GM21526 (cell line): ENCODE data around the gene TRIB2.

Experiments used
- ATAC-seq: cut with Tn5 transposase; IDR thresholded peaks from one replicate; pipeline ENCODE4 v1.9.1; 2021; ENCODE audit warnings: moderate library complexity; ENCODE audit not compliant: unreplicated experiment, low FRiP score

Gene TRIB2

DNA sequence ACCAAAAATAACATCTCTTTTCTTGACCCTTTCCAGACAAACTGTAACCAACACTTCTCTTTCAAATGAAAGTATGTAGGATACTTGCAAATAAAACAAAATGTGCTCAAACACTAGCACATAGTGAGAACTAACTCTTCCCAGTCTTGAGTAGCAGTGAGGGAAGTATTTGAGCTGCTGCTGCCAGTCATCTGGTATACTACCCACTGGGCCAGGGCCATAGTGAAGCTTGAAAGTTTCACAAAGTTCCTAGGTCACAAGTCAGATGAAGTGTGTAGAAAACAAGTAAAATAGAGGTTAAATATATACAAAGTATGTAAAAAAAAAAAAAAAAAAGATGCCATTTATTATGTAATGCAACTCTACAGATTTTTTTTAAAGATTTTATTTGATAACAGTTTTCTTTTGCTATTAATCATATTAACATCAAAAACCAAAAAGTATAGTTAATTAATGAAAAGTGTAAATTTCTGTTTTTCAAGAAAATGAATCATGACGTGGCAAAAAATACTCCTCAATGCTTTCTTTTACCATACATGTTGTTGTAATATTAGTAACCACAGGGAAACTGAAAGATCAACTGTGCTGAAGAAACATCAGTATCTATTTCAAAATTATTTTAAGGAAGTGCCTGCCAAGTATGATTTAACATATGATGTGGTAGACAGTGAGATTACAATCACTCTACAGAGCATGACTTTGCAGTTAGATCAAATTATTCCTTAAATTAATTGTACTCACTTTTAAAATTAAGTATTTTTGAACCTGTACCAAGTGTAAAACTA, 21.6 kb upstream of the TRIB2 start:
- peak; percentile 90 for ATAC-seq

DNA sequence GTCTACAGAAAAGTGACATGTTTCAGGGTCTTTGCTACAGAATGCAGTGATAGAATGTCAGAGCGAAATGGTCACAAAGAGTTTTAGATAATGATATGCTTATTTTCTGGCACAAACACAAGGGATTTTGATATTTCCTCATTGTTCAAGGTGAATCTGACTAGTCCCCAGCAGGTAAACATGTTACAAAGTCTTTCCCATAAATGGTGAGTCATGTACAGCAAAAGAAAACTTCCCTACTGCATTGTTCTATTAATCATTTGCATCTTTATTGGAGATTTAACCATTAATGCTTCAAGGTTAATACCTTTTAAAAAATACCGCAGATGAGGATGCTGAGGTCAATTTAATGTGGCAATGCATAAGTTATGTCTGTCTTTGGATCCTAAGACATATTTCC, 19.1 kb upstream of the TRIB2 start:
- ATAC-seq = no peak

DNA sequence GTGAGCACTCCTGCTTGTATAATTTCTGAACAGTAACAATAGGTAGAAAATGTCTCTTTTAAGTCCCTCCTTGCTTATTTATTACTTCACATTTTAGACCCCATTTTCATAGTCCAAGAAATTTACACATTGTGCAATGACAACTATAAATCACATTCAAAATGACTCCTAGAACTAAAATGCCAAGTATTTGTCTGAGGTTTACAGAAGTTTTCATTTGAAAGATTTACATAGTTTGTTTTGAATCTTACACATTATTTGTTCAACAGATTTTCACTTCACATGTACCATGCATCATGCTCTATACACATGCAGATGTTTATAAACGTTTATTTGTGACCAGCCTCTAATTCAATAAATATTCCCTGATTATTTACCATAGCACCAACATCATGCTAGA, 15.7 kb upstream of the TRIB2 start:
- no peak for ATAC-seq

DNA sequence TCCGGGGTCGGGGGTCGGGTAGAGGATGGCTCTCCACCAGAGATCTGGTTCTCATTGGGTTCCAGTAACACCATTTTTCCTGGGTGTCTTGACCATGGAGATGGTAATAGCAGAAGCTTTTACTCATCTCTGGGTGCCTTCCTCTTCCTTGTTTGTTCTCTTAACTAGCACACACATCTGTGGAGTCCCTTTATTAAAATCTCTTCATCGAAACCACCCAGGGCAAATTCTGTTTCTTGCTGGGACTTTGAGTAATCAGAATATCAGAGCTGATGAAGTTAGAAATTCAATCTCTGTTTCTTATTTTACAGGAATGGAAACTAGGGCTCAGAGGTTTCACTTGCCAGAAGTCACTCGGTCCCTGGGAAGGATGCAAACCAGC, 15.0 kb upstream of the TRIB2 start:
- no peak for ATAC-seq

DNA sequence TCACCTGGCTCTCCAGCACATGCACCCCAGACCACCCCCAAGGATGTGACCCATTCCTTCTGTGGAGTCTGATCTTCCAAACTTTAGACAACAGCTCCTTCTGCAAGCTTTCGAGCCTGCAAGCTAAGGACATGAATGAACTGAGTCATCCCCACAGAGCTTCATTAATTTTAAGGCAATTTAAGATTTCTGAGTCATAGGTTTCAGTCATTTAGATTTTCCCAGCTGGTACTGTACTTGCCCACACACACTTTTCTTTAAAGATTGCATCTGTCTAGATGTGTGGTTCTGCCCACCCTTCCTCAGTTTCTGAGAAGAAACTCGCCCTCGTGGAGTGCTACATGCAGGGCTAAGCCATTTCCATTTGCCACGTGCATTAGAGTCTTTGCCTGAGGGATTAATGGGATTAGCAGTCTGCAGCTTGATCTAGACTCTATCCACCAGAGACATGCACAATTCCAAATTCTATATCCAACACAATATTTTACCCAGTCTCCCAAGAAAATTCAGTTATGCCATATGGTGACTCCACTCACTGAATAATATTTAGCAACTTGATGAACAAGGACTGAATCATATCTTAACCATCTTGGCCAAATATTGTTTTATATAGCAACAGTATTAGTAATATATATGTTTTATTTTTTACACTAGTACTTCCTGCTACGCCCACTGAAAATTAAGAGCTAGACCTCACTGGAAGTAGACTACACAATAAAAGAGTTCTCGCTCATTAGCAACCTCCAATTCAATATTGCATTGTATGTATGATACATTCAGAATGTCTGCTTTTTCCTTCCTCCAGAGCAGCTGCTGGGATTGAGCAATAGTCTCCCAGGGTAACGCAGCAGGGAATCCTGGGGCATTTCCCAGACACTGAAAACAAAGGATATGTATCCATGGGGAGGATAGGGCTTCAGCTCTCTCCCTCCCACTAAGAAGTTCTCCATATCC, 14.3 kb upstream of the TRIB2 start:
- ATAC-seq = no peak

DNA sequence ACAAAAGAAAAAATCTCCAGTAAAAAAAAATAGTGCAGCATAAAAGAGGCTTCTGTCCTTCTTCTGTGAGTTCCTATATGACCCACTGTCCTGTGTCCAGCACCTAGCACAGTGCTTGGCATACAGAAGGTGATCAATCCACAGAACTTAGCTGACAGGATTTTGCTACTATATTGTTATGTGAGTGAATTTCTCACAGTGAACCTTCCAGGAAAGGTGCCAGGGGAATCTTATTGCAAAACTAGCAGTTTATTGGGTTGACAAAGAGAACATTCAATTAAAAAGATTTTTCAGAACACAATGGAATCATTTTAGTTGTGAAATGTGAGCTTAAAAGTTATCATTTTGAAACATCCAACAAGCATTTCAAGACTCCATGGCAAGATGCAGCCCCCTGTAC, 12.4 kb upstream of the TRIB2 start:
- no peak for ATAC-seq

DNA sequence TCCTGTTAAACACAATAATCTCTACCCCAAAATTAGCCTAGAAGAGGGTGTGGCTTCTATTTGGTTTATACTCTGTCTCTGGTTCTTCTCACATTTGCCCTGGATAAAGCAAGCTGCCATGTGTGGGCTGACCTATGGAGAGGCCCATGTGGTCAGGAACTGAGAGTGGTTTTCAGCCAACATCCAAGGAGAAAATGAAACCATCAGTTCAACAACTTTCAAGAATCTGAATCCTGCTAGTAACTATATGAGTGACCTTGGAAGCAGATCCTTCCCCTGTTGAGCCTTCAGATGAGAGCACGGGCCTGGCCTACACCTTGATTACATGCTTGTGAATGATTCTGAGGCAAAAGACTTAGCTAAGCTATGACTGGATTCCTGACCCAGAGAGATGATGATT, 11.5 kb upstream of the TRIB2 start:
- ATAC-seq = no peak

DNA sequence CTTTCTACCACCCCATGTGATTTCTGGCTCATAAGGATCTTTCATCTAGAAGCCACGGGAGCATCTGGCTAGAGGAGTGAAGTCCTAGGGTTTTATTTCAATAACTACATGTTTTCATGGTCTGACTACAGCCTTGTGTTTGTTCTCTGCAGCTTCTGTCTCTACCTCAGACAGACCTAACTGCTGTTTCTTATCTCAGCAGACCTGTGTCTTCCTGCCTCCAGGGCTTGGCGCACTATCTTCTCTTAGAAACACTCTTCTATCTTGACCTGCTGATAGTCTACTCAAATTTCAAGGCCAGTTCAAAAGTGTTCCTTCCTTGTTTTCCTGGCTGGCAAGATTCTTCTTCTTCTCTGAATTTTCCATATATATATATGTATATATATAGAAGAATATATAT, 11.0 kb upstream of the TRIB2 start:
- no peak for ATAC-seq

DNA sequence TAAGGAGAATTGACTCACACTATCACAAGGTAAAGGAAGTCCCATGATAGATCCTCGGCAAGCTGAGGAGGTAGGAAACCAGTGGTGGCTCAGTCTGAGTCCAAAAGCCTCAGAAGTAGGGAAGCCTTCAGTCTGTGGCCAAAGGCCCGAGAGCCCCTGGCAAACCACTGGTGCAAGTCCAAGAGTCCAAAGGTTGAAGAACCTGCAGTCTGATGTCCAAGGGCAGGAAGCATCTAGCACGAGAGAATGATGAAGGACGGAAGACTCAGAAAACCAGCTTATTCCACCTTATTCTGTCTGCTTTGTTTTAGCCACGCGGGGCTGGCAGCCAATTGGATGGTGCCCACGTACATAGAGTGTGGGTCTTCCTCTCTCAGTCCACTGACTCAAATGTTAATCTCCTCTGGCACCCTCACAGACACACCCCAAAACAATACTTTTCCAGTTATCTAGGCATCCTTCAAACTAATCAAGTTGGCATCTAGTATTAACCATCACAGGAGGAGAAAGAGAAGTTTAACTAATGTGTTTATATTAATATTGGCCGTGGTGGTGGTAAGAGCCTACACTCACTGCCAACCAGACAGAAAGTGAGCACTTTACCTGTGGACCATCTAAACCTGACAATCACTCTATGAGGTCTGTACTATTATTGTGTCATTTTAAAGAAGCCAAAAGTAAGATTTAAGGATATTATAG, 8.1 kb upstream of the TRIB2 start:
- no peak for ATAC-seq

DNA sequence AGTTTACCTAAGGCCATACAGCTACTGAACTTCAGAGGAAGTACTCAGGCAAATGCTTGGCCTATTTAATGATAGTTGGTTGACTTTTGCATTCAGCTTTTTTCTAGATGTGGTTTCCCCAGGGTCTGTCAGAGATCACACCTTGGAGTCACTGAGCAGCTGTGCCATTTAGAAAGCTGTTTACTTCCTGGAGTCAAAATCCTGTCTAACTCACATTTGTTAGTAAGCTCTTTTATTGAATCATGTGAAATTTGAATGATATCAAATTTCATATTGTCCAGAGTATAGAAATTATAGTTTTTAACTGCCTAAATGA, 7.6 kb upstream of the TRIB2 start:
- ATAC-seq = no peak

DNA sequence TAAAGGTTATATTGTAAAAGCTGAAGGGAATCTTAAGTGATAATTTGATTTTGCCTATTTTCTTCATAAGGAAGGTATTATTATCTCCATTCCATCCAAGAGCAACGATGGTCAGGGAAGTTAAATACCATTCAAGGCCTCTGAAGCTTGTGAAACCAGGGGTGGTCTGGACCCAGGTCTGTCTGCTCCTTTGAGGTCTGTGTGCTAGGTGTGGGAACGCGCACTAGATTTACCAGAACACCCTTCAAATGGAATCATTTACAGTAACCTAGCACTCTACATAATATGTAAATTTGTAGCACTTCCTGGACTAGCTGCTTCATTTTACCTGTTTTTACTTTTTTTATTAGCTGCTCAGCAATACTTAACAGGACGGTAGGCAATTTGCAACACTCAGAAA, 6.4 kb upstream of the TRIB2 start:
- ATAC-seq = no peak

DNA sequence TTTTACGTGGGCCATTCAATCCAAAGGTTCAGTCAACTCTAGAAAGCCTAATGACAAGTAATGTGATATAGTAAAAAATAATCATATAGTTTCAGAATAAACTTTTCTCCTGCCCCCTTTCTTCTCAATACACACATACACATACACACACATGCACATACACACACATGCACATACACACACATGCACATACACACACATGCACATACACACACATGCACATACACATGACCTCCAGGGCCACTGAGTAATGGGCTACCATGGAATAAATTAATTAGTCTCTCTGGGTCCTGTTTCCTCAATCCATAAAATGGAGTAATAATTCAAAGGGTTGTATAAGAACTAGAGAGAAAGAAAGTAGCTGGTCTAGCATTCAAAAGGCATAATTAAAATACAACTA, 5.4 kb upstream of the TRIB2 start:
- no peak for ATAC-seq

DNA sequence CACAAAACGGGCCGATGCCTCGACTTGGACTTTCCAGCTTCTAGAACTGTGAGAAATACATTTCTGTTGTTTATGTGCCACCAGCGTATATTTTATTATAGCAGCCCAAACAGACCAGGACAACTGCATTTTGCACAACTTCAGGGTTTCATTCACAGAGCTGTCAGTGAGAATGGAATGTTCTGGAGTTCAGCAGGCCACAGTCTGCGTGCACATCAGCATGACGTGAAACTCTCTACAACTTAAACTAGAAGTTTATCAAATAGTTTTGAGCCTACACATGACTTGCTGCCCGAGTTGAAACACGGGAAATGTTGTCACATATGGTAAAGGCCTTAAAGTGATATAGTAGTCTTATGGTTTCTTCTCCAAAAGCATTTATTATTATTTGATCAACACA, 3.9 kb upstream of the TRIB2 start:
- no peak for ATAC-seq

DNA sequence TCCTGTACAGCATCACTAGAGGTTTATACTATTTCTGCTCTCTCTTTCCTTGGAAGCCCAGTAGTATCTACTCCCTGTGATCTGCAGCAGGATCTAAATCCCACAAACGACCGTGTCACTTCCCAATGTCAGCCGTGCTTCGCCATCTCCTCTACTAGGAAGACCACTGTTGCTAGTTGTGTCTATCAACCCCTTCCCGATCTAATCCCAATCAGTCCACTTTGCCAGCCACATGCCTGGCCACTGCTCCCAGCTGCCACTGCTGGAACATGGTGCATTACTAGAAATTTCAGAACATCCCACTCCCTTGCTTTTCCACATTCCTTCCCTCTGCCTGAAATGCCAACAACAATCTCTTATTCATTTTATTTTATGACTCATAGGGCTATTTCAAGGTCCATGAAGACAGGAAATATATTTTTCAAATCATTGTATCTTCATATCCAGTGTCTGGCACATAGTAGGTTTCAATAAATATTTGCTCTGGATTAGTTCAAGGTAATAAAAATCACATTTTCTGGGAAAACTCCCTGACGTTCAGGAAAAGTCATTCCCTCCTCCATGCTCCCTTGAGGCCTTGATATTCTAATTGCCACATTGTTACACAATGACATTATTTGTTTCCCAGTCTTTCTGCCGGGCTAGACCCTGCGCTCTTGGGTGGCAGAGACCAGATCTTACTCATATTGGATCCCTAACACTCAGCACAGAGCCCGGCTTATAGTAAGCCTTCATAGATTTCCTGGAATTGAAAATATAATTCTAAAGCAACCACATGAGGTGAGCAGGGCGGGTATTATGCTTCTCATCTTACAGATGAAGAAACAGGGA, 2.1 kb upstream of the TRIB2 start:
- no peak for ATAC-seq

DNA sequence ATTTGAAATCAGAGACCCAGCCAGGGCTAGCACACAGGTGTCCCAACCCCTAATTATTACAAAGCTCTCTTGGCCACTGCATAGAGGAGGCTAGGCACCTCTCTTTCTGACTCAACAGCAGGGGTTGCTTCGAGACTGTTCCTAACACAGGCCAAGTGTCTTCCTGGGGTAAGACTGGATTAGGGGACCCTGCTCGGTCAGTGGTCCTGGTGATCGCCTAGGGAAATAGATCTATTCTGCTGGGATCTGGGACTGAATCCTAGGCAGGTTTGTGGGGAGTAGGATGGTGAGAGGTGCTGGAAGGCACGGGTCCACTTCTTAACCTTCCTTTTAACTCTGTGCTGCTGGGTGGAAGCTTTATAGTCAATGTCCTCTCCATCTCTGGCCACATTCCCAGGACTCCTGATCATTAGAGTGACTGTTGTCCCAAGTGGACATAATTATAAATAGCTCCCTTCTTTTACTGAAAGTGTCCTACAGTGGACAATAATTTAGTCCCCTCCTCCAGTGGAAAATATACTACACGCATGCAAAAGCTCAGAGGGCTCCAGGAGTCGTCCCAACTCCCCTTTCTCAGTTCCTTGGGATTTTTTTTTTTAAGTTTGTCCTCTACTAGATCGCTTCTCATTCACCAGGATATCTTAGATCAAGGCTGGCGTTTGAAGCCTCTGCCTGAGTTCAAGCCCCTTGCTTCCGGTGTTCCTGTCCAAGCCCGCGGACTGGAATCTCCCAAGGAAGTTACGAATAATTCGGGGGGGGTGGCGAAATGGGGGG, 1.3 kb upstream of the TRIB2 start:
- no peak for ATAC-seq

DNA sequence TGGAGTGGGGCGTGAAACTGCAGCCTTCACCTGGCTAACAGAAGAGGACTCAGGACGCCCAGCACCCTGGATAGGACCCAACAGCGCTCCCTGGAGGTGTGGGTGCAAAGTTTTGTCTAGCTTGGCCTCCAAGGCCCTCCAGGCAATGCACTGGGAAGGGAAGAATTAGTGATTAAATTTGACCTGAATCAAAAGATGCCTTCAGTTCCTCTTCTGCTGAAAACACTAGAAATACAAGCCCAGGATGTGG, 779 bp upstream of the TRIB2 start:
- peak; percentile 37 for ATAC-seq

DNA sequence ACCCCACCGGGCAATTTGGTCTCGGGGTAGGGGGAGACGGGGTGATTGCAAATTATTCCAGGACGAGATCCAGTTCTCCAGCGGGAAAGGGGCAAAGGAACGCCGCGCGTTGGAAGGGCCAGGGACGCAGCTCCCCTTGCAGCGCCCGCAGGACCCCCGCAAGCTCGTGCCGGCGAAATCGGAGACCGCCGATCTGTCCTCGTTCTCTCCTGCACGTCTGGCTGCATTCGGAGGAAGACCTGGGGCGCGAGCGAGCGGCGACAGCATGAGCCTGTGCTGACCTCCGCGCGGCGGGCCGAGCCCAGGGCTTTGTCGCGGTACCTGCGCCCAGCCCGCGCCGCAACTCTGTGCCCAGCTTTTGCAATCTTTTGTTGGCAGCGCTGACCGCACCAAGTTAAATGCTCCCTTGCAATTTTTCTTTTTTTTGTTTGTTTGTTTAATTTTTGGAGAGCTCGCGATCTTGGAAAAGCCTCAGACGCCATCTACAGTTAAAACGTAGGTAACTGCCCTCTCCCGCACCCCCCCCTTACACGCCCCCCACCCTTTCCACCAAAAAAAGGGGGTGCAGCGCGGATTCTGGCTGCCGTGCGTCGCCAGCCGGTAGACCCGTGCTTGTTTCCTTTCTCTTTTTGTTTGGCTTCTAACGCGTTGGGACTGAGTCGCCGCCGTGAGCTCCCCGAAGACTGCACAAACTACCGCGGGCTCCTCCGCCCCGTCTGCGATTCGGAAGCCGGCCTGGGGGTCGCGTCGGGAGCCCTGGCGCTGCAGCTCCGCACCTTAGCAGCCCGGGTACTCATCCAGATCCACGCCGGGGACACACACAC, 667 bp downstream of the TRIB2 start:
- no peak for ATAC-seq

DNA sequence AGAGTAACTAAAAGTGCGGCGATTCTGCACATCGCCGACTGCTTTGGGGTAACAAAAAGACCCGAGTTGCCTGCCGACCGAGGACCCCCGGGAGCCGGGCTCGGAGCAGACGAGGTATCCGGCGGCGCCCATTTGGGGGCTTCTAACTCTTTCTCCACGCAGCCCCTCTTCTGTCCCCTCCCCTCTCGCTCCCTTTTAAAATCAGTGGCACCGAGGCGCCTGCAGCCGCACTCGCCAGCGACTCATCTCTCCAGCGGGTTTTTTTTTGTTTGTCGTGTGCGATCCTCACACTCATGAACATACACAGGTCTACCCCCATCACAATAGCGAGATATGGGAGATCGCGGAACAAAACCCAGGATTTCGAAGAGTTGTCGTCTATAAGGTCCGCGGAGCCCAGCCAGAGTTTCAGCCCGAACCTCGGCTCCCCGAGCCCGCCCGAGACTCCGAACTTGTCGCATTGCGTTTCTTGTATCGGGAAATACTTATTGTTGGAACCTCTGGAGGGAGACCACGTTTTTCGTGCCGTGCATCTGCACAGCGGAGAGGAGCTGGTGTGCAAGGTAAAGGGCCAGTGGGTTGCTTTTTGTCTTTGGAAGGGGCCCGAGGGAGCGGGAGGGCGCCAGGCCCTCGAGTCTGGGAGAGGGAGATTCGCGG, 1.4 kb downstream of the TRIB2 start:
- no peak for ATAC-seq
